ENCODE data around the gene POLR2B.

DNA sequence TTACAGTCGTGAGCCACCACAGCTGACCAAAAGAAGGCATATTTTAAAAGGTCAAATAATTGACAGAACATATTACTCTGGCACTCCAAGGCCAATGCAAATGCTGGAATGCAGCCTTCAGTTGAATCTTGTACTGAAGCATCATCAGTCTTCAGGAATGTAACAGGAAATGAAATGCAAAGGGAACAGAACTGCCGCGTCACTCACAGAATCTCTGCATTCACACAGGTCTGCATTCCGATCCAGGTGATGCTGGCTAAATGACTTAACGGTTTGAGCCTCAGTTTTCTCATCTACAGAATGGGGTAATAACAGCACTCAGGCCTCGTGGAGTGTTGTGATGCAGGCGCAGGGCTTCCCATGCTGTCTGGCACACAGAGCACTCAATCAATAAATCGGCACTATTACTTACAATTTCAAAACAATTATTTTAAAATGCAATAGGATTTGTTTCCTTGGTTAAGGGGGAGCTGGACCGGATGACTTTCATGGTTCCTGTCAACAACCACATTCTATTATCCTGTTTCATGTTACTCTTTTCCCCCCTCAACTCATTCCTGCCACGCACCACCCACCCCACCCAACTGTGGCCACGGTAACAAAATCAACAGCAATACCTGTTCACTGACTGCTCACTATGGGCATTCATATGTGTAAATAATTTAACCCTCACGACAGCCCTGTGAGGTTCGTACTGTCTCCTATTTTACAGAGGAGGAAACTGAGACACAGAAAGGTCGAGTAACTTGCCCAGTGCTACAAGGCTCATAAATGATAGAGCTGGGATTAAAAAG is 99.1 kb downstream of the POLR2B start:
- TF ChIP-seq, protein P1, sequence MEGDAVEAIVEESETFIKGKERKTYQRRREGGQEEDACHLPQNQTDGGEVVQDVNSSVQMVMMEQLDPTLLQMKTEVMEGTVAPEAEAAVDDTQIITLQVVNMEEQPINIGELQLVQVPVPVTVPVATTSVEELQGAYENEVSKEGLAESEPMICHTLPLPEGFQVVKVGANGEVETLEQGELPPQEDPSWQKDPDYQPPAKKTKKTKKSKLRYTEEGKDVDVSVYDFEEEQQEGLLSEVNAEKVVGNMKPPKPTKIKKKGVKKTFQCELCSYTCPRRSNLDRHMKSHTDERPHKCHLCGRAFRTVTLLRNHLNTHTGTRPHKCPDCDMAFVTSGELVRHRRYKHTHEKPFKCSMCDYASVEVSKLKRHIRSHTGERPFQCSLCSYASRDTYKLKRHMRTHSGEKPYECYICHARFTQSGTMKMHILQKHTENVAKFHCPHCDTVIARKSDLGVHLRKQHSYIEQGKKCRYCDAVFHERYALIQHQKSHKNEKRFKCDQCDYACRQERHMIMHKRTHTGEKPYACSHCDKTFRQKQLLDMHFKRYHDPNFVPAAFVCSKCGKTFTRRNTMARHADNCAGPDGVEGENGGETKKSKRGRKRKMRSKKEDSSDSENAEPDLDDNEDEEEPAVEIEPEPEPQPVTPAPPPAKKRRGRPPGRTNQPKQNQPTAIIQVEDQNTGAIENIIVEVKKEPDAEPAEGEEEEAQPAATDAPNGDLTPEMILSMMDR (conservative IDR thresholded peaks at IDR 0.05): no peak
- no peak for TF ChIP-seq EZH2 (IDR thresholded peaks at IDR 0.05; ENCODE audit: low read depth)

All from PC-9 (cell line).